HUES64 (cell line): Measurements from ENCODE around the gene FBXO17.
"Not testable (repeated sequence)": the region's sequence is repeated elsewhere in the genome, so short reads cannot be mapped to it uniquely, and the experiment has no call there.

ENCODE experiments used
- H3K27ac ChIP-seq: 2 replicates; pipeline ENCODE4 v1.7.0; 2013; ENCODE audit warnings: low read depth, low read length, inconsistent platforms
- H3K27me3 ChIP-seq: 2 replicates; pipeline ENCODE4 v1.6.1; 2013; ENCODE audit warnings: mild to moderate bottlenecking, low read length; ENCODE audit not compliant: insufficient read depth
- H3K36me3 ChIP-seq: 2 replicates; pipeline ENCODE4 v1.6.1; 2013; ENCODE audit warnings: mild to moderate bottlenecking, low read length; ENCODE audit not compliant: insufficient read depth
- H3K4me1 ChIP-seq: 2 replicates; pipeline ENCODE4 v1.6.1; 2013; ENCODE audit warnings: mild to moderate bottlenecking, low read length, moderate library complexity; ENCODE audit not compliant: insufficient read depth
- H3K4me3 ChIP-seq: 2 replicates; pipeline ENCODE4 v1.5.1; 2013; ENCODE audit warnings: mild to moderate bottlenecking, low read length, moderate library complexity
- H3K9ac ChIP-seq: 2 replicates; pipeline ENCODE4 v1.6.1; 2013; ENCODE audit warnings: mild to moderate bottlenecking, low read depth, low read length
- H3K9me3 ChIP-seq: 2 replicates; pipeline ENCODE4 v1.6.1; 2013; ENCODE audit warnings: low read depth, low read length; ENCODE audit not compliant: insufficient read depth
- WGBS: fragments of 150-250, 120-280 bp; methylation state at CpG from one replicate; pipeline ENCODE4 v1.1.7; 2013; ENCODE audit warnings: missing lambda C conversion rate; 5-methylcytosine and 5-hydroxymethylcytosine counted together

The FBXO17 gene

GRCh38 chr19:38979812-38980211 is 4.3 kb upstream of the FBXO17 start:
- Histone ChIP-seq H3K36me3 (no peaks in the 10 kb centered on the region), H3K27ac (no peak overlapping the region), H3K4me3 (no peak overlapping the region), H3K9ac (no peak overlapping the region), H3K27me3 (no peaks in the 10 kb centered on the region), H3K4me1 (peaks cover 7% of the 10 kb centered on the region), H3K9me3 (peaks cover 18% of the 10 kb centered on the region)
- 90% methylated on average over 5 of the region's 5 CpGs for WGBS

GRCh38 chr19:38978326-38978689 is 2.8 kb upstream of the FBXO17 start:
- peaks cover 13% of the 10 kb centered on the region for H3K4me1 ChIP-seq
- H3K4me3 ChIP-seq: no peak overlapping the region
- no peak overlapping the region for H3K27ac ChIP-seq
- H3K27me3 ChIP-seq: peaks cover 3% of the 10 kb centered on the region; the same call in 1 of the 2 replicates
- H3K9ac ChIP-seq: no peak overlapping the region
- peaks cover 18% of the 10 kb centered on the region for H3K9me3 ChIP-seq
- no peaks in the 10 kb centered on the region for H3K36me3 ChIP-seq
- WGBS: 92% methylated on average over 3 of the region's 3 CpGs

GRCh38 chr19:38977445-38978325 is 2.1 kb upstream of the FBXO17 start:
- no peak overlapping the region for H3K9ac ChIP-seq
- peaks cover 13% of the 10 kb centered on the region for H3K4me1 ChIP-seq
- no peaks in the 10 kb centered on the region for H3K36me3 ChIP-seq
- 91% methylated on average over 14 of the region's 15 CpGs for WGBS
- H3K27ac ChIP-seq: no peak overlapping the region
- H3K9me3 ChIP-seq: peaks cover 18% of the 10 kb centered on the region
- no peak overlapping the region for H3K4me3 ChIP-seq
- H3K27me3 ChIP-seq: peaks cover 3% of the 10 kb centered on the region; the same call in 1 of the 2 replicates

GRCh38 chr19:38975861-38976271 is 324 bp upstream of the FBXO17 start:
- under 1% methylated on average over 22 of the region's 22 CpGs for WGBS
- Histone ChIP-seq H3K27me3 (peaks cover 3% of the 10 kb centered on the region; the same call in 1 of the 2 replicates), H3K4me3 (peak overlapping the region; percentile 81), H3K27ac (peak overlapping the region; percentile 58; the same call in 1 of the 2 replicates), H3K36me3 (no peaks in the 10 kb centered on the region), H3K9ac (peak overlapping the region; percentile 48), H3K9me3 (peaks cover 12% of the 10 kb centered on the region), H3K4me1 (peaks cover 13% of the 10 kb centered on the region)

- Histone ChIP-seq H3K4me3 (peak overlapping the region; percentile 81), H3K4me1 (peaks cover 13% of the 10 kb centered on the region), H3K9ac (peak overlapping the region; percentile 79), H3K27me3 (peaks cover 3% of the 10 kb centered on the region; the same call in 1 of the 2 replicates), H3K36me3 (no peaks in the 10 kb centered on the region), H3K9me3 (peaks cover 2% of the 10 kb centered on the region), H3K27ac (peak overlapping the region; percentile 76; the same call in 1 of the 2 replicates)
- WGBS: 34% methylated on average over 17 of the region's 19 CpGs
These were observed 823 bp downstream of the FBXO17 start for GRCh38 chr19:38974624-38975213.

- H3K9me3 ChIP-seq: no peaks in the 10 kb centered on the region
- H3K4me1 ChIP-seq: peaks cover 13% of the 10 kb centered on the region
- H3K36me3 ChIP-seq: peaks cover 13% of the 10 kb centered on the region
- H3K9ac ChIP-seq: no peak overlapping the region
- H3K27me3 ChIP-seq: peaks cover 3% of the 10 kb centered on the region; the same call in 1 of the 2 replicates
- no peak overlapping the region for H3K4me3 ChIP-seq
- WGBS: 94% methylated on average over 1 of the region's 2 CpGs
- no peak overlapping the region for H3K27ac ChIP-seq
These were observed 3.9 kb downstream of the FBXO17 start for GRCh38 chr19:38971672-38972071.

- peaks cover 8% of the 10 kb centered on the region for H3K4me1 ChIP-seq
- no peaks in the 10 kb centered on the region for H3K9me3 ChIP-seq
- no peak overlapping the region for H3K9ac ChIP-seq
- H3K36me3 ChIP-seq: peaks cover 17% of the 10 kb centered on the region
- no peak overlapping the region for H3K27ac ChIP-seq
- no peak overlapping the region for H3K4me3 ChIP-seq
- H3K27me3 ChIP-seq: peaks cover 3% of the 10 kb centered on the region; the same call in 1 of the 2 replicates
- 89% methylated on average over 12 of the region's 12 CpGs for WGBS
These were observed 4.6 kb downstream of the FBXO17 start for GRCh38 chr19:38970664-38971532.

- H3K4me3 ChIP-seq, H3K27ac ChIP-seq, H3K9me3 ChIP-seq, H3K27me3 ChIP-seq, H3K9ac ChIP-seq, H3K4me1 ChIP-seq: not testable (repeated sequence)
- 96% methylated on average over 5 of the region's 5 CpGs for WGBS
- peaks cover 17% of the 10 kb centered on the region for H3K36me3 ChIP-seq
These were observed 9.4 kb downstream of the FBXO17 start for GRCh38 chr19:38966149-38966548.

GRCh38 chr19:38964738-38965137 is 10.8 kb downstream of the FBXO17 start:
- Histone ChIP-seq H3K36me3 (peaks cover 17% of the 10 kb centered on the region), H3K4me3 (no peak overlapping the region), H3K9ac (no peak overlapping the region), H3K4me1 (peaks cover 3% of the 10 kb centered on the region), H3K9me3 (no peaks in the 10 kb centered on the region), H3K27ac (no peak overlapping the region), H3K27me3 (no peaks in the 10 kb centered on the region)
- WGBS: 92% methylated on average over 2 of the region's 2 CpGs

GRCh38 chr19:38959618-38960017 is 15.9 kb downstream of the FBXO17 start:
- Histone ChIP-seq H3K9me3 (peaks cover 7% of the 10 kb centered on the region; the same call in 1 of the 2 replicates), H3K36me3 (0 out of 2 replicates have a peak, but pooled peaks cover 4% of the 10 kb centered on the region), H3K9ac (no peak overlapping the region), H3K4me3 (no peak overlapping the region), H3K27me3 (no peaks in the 10 kb centered on the region), H3K4me1 (peaks cover 3% of the 10 kb centered on the region), H3K27ac (no peak overlapping the region)
- WGBS: 92% methylated on average over 5 of the region's 5 CpGs
